ENCODE results near the gene JMJD8. TPM values are rescaled to one million over a fixed set of nuclear protein-coding genes. Genes with fewer than 3 reads are reported as not detected.

The JMJD8 gene
- total RNA-seq, 4 donors from 2014 or later: 40.0 to 261 (median 58.6) TPM

DNA sequence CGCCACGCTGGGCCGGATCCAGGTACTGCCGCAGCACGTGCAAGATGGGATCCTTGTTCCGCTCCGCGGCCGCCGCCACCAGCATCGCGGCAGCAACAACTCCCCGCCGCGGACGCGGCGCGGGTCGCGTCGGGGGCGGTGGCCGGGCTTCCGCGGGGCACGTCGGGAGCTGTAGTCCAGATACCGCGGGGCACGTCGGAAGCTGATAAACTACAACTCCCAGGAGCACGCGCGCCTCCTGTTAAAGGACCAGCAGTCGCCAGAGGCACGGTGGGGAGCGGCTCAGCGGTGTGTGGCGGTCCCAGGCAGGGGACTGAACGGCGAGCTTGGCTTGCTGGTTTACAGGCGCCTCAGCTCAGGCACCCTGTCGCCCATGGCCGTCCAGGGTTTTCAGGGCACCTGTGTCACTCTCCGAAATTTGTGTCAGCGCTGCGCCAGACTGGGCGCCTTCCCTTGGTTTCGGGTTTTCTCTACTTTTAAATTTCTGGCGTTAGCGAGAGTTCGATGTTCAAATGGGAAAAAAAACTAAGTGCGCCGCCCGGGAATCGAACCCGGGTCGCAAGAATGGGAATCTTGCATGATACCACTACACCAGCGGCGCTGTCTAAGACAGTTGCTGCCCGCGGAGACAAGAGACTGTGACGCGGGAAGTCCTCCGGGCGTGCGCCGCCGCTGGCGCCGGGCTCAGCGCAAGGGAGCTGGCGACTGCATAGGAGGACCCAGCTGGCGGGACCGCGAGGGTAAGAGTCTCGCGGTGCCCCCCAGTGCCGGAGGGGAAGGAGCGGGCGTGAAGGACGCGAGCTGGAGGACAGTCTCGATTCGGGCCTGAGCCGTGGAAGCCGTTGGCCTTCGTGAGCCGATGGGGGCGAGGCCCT, 47.7 kb downstream of the JMJD8 start, which contains the start of gene METTL26:
Gene METTL26 (minus strand): TSS at position 100 of the 875 bp plus-strand sequence. CDS start 15 bp downstream, at position 85.
- peak within 1 kb of the TSS; percentile 96 to 100 (median 98) for H3K27ac ChIP-seq
- 0 to 5% methylated on average over 4 to 66 of the region's 91 CpGs for WGBS, 2 donors (ENCODE audit: low coverage in 1 of 2)
- intact Hi-C loops (cut with DNase I; ENCODE audit: low total_unique reads): loop anchor here (1.0 kb wide), 1 partner anchor 47 kb away; no protein-coding TSS in a partner anchor
- TF ChIP-seq EP300 (IDR thresholded peaks at IDR 0.05; ENCODE audit: low read depth) (no peak), POLR2A (IDR thresholded peaks at IDR 0.05) (peak; percentile 61), POLR2AphosphoS5 (IDR thresholded peaks at IDR 0.05) (peak; percentile 13 to 83 (median 73))
- TF ChIP-seq, protein P1, sequence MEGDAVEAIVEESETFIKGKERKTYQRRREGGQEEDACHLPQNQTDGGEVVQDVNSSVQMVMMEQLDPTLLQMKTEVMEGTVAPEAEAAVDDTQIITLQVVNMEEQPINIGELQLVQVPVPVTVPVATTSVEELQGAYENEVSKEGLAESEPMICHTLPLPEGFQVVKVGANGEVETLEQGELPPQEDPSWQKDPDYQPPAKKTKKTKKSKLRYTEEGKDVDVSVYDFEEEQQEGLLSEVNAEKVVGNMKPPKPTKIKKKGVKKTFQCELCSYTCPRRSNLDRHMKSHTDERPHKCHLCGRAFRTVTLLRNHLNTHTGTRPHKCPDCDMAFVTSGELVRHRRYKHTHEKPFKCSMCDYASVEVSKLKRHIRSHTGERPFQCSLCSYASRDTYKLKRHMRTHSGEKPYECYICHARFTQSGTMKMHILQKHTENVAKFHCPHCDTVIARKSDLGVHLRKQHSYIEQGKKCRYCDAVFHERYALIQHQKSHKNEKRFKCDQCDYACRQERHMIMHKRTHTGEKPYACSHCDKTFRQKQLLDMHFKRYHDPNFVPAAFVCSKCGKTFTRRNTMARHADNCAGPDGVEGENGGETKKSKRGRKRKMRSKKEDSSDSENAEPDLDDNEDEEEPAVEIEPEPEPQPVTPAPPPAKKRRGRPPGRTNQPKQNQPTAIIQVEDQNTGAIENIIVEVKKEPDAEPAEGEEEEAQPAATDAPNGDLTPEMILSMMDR (IDR thresholded peaks at IDR 0.05): peak in 3 of 5 experiments; percentile 3 to 44 (median 20)
- H3K4me1 ChIP-seq: peaks cover 11 to 22% (median 21%) of the 10 kb centered on the region in 4 donors
- peak within 1 kb of the TSS; percentile 73 to 94 (median 79) for H3K4me3 ChIP-seq
- no peaks in the 10 kb centered on the region for H3K27me3 ChIP-seq
- in situ Hi-C loops (cut with MboI; ENCODE audit: low pct_ligation_motif_present in 1 of 4, low pct_unique_long_range_greater_than_20kb in 1 of 4, low sequenced_read_pairs in 3 of 4): no loop called here
- H3K36me3 ChIP-seq: no peaks in the 10 kb centered on the region
- no peaks in the 10 kb centered on the region for H3K9me3 ChIP-seq
- DNase-seq: peak; percentile 97

DNA sequence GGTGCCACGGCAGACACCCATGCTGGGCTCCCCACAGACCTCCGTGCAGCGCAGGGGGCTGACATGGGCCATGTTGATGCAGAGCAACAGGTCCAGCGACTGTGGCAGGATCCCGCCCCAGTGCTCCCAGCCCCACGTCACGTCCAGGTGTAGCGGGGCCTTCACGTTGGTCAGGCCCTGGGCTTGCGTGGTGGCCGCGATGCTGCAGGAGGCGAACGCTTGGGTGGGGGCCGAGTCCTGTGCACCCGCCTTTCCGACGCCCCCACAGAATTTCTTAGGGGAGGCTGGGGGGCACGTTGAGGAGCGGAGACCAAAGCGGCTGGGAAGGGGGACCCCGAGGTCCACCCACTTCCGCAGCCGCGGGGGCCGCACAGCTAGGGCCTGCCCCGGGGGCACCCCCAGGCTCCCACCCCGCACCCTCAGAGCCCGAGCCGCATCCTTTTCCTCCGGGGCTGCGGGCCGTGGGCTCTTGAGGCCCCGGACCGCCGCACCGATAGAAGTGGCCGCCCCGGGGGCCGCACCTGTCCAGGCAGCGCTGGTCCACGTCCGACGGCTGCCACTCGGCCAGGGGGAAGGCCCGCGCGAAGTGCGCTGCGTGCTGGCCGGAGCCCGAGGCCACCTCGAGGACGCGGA, 48.4 kb downstream of the JMJD8 start:
- WGBS, 2 donors (ENCODE audit: low coverage in 1 of 2): 3% methylated on average over 41 of the region's 55 CpGs; no CpG with 5 or more reads in 1 of the 2 donors
- no peak for DNase-seq
- in situ Hi-C loops (cut with MboI; ENCODE audit: low pct_ligation_motif_present in 1 of 4, low pct_unique_long_range_greater_than_20kb in 1 of 4, low sequenced_read_pairs in 3 of 4): no loop called here

DNA sequence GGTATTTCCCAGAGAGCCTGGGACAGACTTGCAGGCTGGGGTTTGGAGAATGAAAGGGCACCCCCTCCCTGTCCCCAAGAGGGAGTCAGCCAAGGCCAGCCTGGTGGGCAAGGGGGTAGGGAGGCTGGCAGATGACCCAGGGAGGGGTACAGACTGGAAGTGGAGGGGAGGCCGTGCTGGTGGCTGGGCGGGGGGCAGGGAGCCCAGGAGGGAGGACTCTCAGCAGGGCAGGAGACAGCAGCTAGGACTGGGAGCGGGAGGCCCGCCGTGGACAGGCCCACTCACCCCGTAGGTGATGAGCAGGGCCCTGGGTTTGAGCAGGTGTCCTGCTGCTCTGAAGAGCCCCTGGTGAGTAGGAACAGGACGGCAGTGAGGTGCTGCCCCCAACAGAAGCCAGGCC, 49.1 kb downstream of the JMJD8 start:
- H3K9me3 ChIP-seq: no peaks in the 10 kb centered on the region
- 76% methylated on average over 7 of the region's 7 CpGs; no CpG with 5 or more reads in 1 of the 2 donors for WGBS, 2 donors (ENCODE audit: low coverage in 1 of 2)
- peak overlapping the region in 1 of 4 donors; percentile 77 for H3K4me3 ChIP-seq
- DNase-seq: no peak
- intact Hi-C loops (cut with DNase I; ENCODE audit: low total_unique reads): no loop called here
- H3K27ac ChIP-seq: no peak overlapping the region
- no peaks in the 10 kb centered on the region for H3K36me3 ChIP-seq
- in situ Hi-C loops (cut with MboI; ENCODE audit: low pct_ligation_motif_present in 1 of 4, low pct_unique_long_range_greater_than_20kb in 1 of 4, low sequenced_read_pairs in 3 of 4): no loop called here
- TF ChIP-seq EP300 (IDR thresholded peaks at IDR 0.05; ENCODE audit: low read depth) (no peak), POLR2AphosphoS5 (IDR thresholded peaks at IDR 0.05) (no peak), POLR2A (IDR thresholded peaks at IDR 0.05) (no peak)
- TF ChIP-seq, protein P1 (IDR thresholded peaks at IDR 0.05): no peak
- peaks cover 11 to 29% (median 28%) of the 10 kb centered on the region in 4 donors for H3K4me1 ChIP-seq
- H3K27me3 ChIP-seq: no peaks in the 10 kb centered on the region

More for the DNA sequence above, 48.4 kb downstream of the JMJD8 start:
- Histone ChIP-seq H3K27me3 (no peaks in the 10 kb centered on the region), H3K4me3 (peak overlapping the region; percentile 73 to 94 (median 79)), H3K4me1 (peaks cover 11 to 25% (median 24%) of the 10 kb centered on the region in 4 donors), H3K36me3 (no peaks in the 10 kb centered on the region), H3K9me3 (no peaks in the 10 kb centered on the region), H3K27ac (peak overlapping the region; percentile 96 to 100 (median 98))
- intact Hi-C loops (cut with DNase I; ENCODE audit: low total_unique reads): loop anchor here (1.0 kb wide), 1 partner anchor 46 kb away; no protein-coding TSS in a partner anchor
- no peak for TF ChIP-seq EP300 (IDR thresholded peaks at IDR 0.05; ENCODE audit: low read depth)
- no peak for TF ChIP-seq POLR2A (IDR thresholded peaks at IDR 0.05)
- TF ChIP-seq, protein P1 (IDR thresholded peaks at IDR 0.05): no peak
- TF ChIP-seq POLR2AphosphoS5 (IDR thresholded peaks at IDR 0.05): no peak

Measured in transverse colon (tissue), 4 donors.